Bronchial epithelial cell (primary cell): ENCODE results near the gene GSPT2. TPM values are rescaled to one million over a fixed set of nuclear protein-coding genes. Genes with fewer than 3 reads are reported as not detected.

Experiments used
- DNase-seq: peaks from one replicate; pipeline ENCODE4 v3.0.0-alpha.2; 2010; ENCODE audit warnings: low read depth
- FAIRE-seq: peaks from 2 replicates; lab custom pipeline; 2011; peaks lifted over from hg19 to GRCh38; lab: Jason Lieb, UNC
- H3K27me3 ChIP-seq: 2 replicates; pipeline ENCODE4 v1.5.1; 2011; ENCODE audit warnings: low read length; ENCODE audit not compliant: control insufficient read depth, insufficient read depth
- H3K36me3 ChIP-seq: 2 replicates; pipeline ENCODE4 v1.5.1; 2011; ENCODE audit warnings: low read length; ENCODE audit not compliant: control insufficient read depth, insufficient read depth
- H3K4me3 ChIP-seq: 2 replicates; pipeline ENCODE4 v1.5.1; 2011; ENCODE audit warnings: mild to moderate bottlenecking, low read depth, low read length, control low read depth
- total RNA-seq: library from RNA; depleted of rRNA; stranded (reverse); fragments of >200 nt; gene quantifications from 2 replicates; pipeline ENCODE4 v1.2.1, GENCODE V29; 2014
- TF ChIP-seq, protein P1 (sequence below): IDR thresholded peaks from 2 replicates; pipeline ENCODE4 v1.5.1; 2011; ENCODE audit warnings: mild to moderate bottlenecking, moderate library complexity, low read length, control low read depth, inconsistent platforms; ENCODE audit not compliant: insufficient read depth, severe bottlenecking

The GSPT2 gene
- total RNA-seq, 1 donor from 2014 or later: 1.3 TPM

DNA sequence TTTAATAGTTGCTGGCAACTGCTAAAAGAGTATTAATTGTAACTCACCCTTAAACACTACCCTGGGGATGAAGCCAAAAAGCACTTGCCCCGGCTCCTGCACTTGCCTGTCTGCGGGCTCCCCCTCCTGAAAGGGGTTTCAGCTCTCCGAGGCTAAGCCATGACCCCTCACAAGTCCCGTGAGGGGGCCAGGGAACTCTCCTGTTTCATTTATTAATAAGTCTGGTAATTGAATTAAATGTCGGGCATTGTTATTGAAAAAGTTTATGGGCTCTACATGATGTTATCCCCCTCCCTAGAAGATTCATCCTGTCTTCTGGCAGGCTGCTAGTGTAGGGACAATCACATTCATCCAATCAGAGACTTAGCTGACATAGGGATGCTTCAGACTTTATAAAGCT, 23.3 kb downstream of the GSPT2 start:
- TF ChIP-seq, protein P1, sequence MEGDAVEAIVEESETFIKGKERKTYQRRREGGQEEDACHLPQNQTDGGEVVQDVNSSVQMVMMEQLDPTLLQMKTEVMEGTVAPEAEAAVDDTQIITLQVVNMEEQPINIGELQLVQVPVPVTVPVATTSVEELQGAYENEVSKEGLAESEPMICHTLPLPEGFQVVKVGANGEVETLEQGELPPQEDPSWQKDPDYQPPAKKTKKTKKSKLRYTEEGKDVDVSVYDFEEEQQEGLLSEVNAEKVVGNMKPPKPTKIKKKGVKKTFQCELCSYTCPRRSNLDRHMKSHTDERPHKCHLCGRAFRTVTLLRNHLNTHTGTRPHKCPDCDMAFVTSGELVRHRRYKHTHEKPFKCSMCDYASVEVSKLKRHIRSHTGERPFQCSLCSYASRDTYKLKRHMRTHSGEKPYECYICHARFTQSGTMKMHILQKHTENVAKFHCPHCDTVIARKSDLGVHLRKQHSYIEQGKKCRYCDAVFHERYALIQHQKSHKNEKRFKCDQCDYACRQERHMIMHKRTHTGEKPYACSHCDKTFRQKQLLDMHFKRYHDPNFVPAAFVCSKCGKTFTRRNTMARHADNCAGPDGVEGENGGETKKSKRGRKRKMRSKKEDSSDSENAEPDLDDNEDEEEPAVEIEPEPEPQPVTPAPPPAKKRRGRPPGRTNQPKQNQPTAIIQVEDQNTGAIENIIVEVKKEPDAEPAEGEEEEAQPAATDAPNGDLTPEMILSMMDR: no peak
- Histone ChIP-seq H3K27me3 (no peaks in the 10 kb centered on the region), H3K4me3 (no peak overlapping the region), H3K36me3 (no peaks in the 10 kb centered on the region)
- no peak for FAIRE-seq
- DNase-seq: no peak

DNA sequence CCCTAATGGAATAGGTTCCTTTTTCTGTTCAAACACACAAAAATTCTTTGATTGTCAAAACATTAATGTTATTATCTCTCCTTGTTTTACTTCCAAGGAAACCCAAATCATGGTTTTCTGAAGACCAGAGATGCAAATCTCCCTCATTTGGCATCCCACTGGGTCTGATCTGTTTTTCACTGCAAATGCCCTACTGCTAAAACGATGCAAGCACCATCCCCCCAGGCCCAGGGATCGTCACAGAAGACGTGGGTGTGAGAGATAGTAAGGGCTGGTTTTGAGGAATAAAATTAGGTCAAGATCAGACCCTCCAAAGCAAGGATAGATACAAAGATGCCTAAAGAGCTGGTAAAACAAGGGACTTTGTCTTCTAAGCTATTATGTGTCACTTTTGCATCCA, 33.6 kb downstream of the GSPT2 start:
- FAIRE-seq (no peak), DNase-seq (no peak)
- Histone ChIP-seq H3K36me3 (no peaks in the 10 kb centered on the region), H3K27me3 (no peaks in the 10 kb centered on the region), H3K4me3 (no peak overlapping the region)
- TF ChIP-seq, protein P1: no peak

DNA sequence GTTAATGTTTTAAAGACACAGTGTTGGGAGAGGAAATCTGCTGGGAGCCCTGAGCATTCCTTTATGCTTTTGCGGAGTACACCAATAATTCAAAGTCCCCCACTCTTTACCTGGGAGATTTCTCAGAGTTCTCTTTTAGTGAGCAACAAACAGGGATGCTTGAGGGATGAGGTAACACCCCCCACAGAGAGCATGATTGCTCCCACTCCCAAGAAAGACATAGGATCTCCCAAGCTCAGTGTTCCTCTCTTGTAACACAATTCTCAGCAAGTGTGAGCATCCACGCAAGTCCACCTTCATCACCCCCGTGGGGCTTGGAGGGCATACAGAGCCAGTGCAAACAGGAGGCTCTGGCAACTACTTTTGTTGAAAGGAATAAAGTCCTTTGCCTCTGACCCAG, 36.1 kb downstream of the GSPT2 start:
- TF ChIP-seq, protein P1: no peak
- DNase-seq (no peak), FAIRE-seq (no peak)
- Histone ChIP-seq H3K4me3 (no peak overlapping the region), H3K27me3 (no peaks in the 10 kb centered on the region), H3K36me3 (no peaks in the 10 kb centered on the region)

DNA sequence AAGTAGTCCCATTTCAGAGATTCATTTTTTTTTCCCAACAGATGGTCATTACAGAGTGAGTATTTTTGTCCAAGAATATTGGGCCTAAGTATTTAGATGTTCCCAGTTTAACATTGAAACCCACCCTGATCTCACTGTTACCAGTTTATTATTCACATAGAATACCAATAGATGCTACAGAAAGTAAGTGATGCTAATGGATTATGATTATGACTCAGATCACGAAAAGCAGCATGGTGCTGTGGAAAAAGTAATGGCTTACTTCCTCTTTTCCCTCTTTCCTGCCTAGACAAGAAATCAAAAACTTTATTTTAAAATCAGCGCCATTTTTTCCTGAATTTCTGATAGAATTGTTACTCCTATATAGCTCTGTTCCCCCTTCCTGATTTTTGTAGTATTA, 51.9 kb downstream of the GSPT2 start:
- FAIRE-seq: no peak
- H3K27me3 ChIP-seq: no peaks in the 10 kb centered on the region
- TF ChIP-seq, protein P1: no peak

More for the DNA sequence above, 51.9 kb downstream of the GSPT2 start:
- DNase-seq: no peak
- Histone ChIP-seq H3K4me3 (no peak overlapping the region), H3K36me3 (no peaks in the 10 kb centered on the region)

Other genes with a start within 250 kb of the GSPT2 start
- 6.1 and 7.4 TPM in 2 replicates for gene NUDT11, start 246.8 kb upstream of the GSPT2 start, total RNA-seq
- not detected in 2 replicates for gene CENPVL3, start 124.5 kb upstream of the GSPT2 start, total RNA-seq
- not detected in 2 replicates for gene CENPVL2, start 60.6 kb upstream of the GSPT2 start, total RNA-seq
- gene CENPVL1, start 32.9 kb upstream of the GSPT2 start, total RNA-seq: not detected in 2 replicates
- 10.2 and 11.6 TPM in 2 replicates for gene MAGED1, start 150.2 kb downstream of the GSPT2 start, total RNA-seq